CD14-positive monocyte (primary cell): Measurements from ENCODE around the gene TMEM135. TPM values are rescaled to one million over a fixed set of nuclear protein-coding genes. Genes with fewer than 3 reads are reported as not detected.

Experiments
- DNase-seq, 3 donors: peaks; one replicate each; pipeline ENCODE4 v3.0.0-alpha.2; 2011 to 2022
- H2AFZ ChIP-seq: 2 replicates; pipeline ENCODE4 v1.6.0; 2012; ENCODE audit warnings: mild to moderate bottlenecking, low read depth, low read length, inconsistent platforms; ENCODE audit not compliant: insufficient read depth, poor library complexity, severe bottlenecking
- H3K27ac ChIP-seq, 2 donors: 1 replicate in 1 of 2; 2 replicates in 1 of 2; pipeline ENCODE4 v1.5.1; 2012 to 2013; ENCODE audit warnings: low read length in 2 of 2, control low read depth in 1 of 2, inconsistent platforms in 1 of 2, low read depth in 1 of 2, mild to moderate bottlenecking in 1 of 2
- H3K27me3 ChIP-seq, 2 donors: one replicate each; pipeline versions ENCODE4 v1.6.0 to v1.6.1; 2011 to 2013; ENCODE audit warnings: low read length in 2 of 2; ENCODE audit not compliant: control insufficient read depth in 2 of 2, insufficient read depth in 2 of 2
- H3K36me3 ChIP-seq, 2 donors: replicated peaks in 1 of 2; 1 replicate in 1 of 2; 2 replicates in 1 of 2; pipeline versions ENCODE4 v1.5.1 to v1.6.1; 2012 to 2013; ENCODE audit warnings: low read length in 2 of 2, control low read depth in 1 of 2, inconsistent platforms in 1 of 2, mild to moderate bottlenecking in 1 of 2; ENCODE audit not compliant: insufficient read depth in 2 of 2, control insufficient read depth in 1 of 2
- H3K4me1 ChIP-seq, 2 donors: 1 replicate in 1 of 2; 2 replicates in 1 of 2; pipeline versions ENCODE4 v1.5.1 to v1.6.1; 2012 to 2013; ENCODE audit warnings: low read length in 2 of 2, control low read depth in 1 of 2, inconsistent platforms in 1 of 2, mild to moderate bottlenecking in 1 of 2, moderate library complexity in 1 of 2; ENCODE audit not compliant: insufficient read depth in 2 of 2, control insufficient read depth in 1 of 2
- H3K4me2 ChIP-seq: replicated peaks from 2 replicates; pipeline ENCODE3; 2012; ENCODE audit warnings: low read length, moderate library complexity, mild to moderate bottlenecking; ENCODE audit not compliant: poor library complexity, severe bottlenecking; ENCODE audit errors: extremely low read depth
- H3K4me3 ChIP-seq, 3 experiments: fragments of 200-600 bp in 1 of 3; sonication (generic) in 1 of 3; replicated peaks in 1 of 3; 1 replicate in 2 of 3; 2 replicates in 1 of 3; pipeline ENCODE4 v1.5.1; 2011 to 2013; ENCODE audit warnings: low read length in 3 of 3, mild to moderate bottlenecking in 3 of 3, control low read depth in 2 of 3, low read depth in 2 of 3, inconsistent platforms in 1 of 3, moderate library complexity in 1 of 3
- H3K79me2 ChIP-seq: 2 replicates; pipeline ENCODE4 v1.6.0; 2012; ENCODE audit warnings: mild to moderate bottlenecking, control low read depth, inconsistent platforms, low read length, moderate library complexity; ENCODE audit not compliant: insufficient read depth
- H3K9ac ChIP-seq: 2 replicates; pipeline ENCODE4 v1.6.0; 2017; ENCODE audit warnings: low read length, mild to moderate bottlenecking; ENCODE audit not compliant: insufficient read depth, poor library complexity, severe bottlenecking
- H3K9me3 ChIP-seq, 2 donors: replicated peaks in 1 of 2; 1 replicate in 1 of 2; 2 replicates in 1 of 2; pipeline versions ENCODE4 v1.5.1 to v1.6.1; 2012 to 2013; ENCODE audit warnings: low read length in 2 of 2, control low read depth in 1 of 2; ENCODE audit not compliant: control insufficient read depth in 1 of 2, insufficient read depth in 1 of 2
- H4K20me1 ChIP-seq: 2 replicates; pipeline ENCODE4 v1.6.0; 2012; ENCODE audit warnings: mild to moderate bottlenecking, low read length, control low read depth, moderate library complexity; ENCODE audit not compliant: insufficient read depth
- H3K27ac Mint-ChIP-seq, 7 donors: one replicate each; pipeline ENCODE4 v1.8.0; 2020; ENCODE audit warnings: mild to moderate bottlenecking in 7 of 7, mixed read lengths in 7 of 7, moderate library complexity in 6 of 7, inconsistent platforms in 2 of 7
- H3K27me3 Mint-ChIP-seq, 3 donors: one replicate each; pipeline ENCODE4 v1.8.0; 2021 to 2022; ENCODE audit warnings: low read depth in 3 of 3, mild to moderate bottlenecking in 3 of 3, mixed read lengths in 3 of 3, moderate library complexity in 3 of 3, inconsistent platforms in 1 of 3
- H3K36me3 Mint-ChIP-seq, 2 donors: one replicate each; pipeline ENCODE4 v1.8.0; 2020; ENCODE audit warnings: mixed read lengths in 2 of 2, inconsistent platforms in 1 of 2, mild to moderate bottlenecking in 1 of 2
- H3K4me1 Mint-ChIP-seq: one replicate; pipeline ENCODE4 v1.8.0; 2020; ENCODE audit warnings: mild to moderate bottlenecking, mixed read lengths
- H3K4me3 Mint-ChIP-seq, 2 donors: one replicate each; pipeline ENCODE4 v1.8.0; 2020; ENCODE audit warnings: mild to moderate bottlenecking in 2 of 2, mixed read lengths in 2 of 2, moderate library complexity in 1 of 2
- H3K9me3 Mint-ChIP-seq, 7 donors: one replicate each; pipeline ENCODE4 v1.8.0; 2020 to 2022; ENCODE audit warnings: mixed read lengths in 7 of 7, mild to moderate bottlenecking in 6 of 7, moderate library complexity in 6 of 7, inconsistent platforms in 2 of 7
- WGBS: methylation state at CpG from one replicate; pipeline ENCODE4 v1.1.5; 2013; ENCODE audit warnings: missing lambda C conversion rate; ENCODE audit not compliant: insufficient coverage; 5-methylcytosine and 5-hydroxymethylcytosine counted together
- intact Hi-C, 2 donors: fragments of 100-400 bp; cut with micrococcal nuclease; formaldehyde crosslinking; loops; one replicate each; pipeline versions ENCODE4 v1.15.0 to v1.15.1; 2023
- polyA plus RNA-seq, 3 donors: library from polyadenylated mRNA; depleted of rRNA in 1 of 3; unstranded in 2 of 3; stranded (reverse) in 1 of 3; fragments of 300-500 nt in 2 of 3; fragments of >200 nt in 1 of 3; fragmentation: Illumina TruSeq in 2 of 3; gene quantifications; 1 replicate in 2 of 3; 2 replicates in 1 of 3; pipeline ENCODE4 v1.2.3, GENCODE V29; 2012 to 2021
- TF ChIP-seq, protein P1 (sequence below): fragments of 200-600 bp; IDR thresholded peaks from one replicate; pipeline ENCODE4 v1.8.0; 2022; ENCODE audit warnings: antibody characterized with exemption, mild to moderate bottlenecking

Gene TMEM135
- polyA plus RNA-seq, 3 donors, result 2.7 to 8.4 (median 5.9) TPM

DNA sequence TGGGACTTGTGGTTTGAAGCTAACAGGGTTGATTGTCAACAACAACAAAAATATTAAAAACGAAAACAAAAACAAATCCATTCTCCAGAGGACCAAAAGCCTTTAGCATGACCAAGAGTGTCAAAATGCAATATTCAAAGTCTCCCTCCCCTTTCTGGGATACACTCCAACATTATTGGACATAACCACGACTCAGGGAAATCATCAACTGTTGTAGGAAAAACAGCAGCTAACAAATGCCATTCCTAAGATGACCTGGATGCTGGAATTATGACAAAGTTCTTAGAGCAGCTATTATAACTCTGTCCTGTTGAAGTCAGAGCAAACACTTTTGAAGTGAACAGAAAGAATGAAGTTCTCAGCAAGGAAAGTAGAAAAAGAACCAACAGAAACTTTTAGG is 143.0 kb downstream of the TMEM135 start:
- Mint-ChIP-seq H3K4me3 (no peak overlapping the region), H3K27ac (no peak overlapping the region), H3K36me3 (peaks cover 0 to 10% of the 10 kb centered on the region in 2 donors), H3K27me3 (no peaks in the 10 kb centered on the region), H3K9me3 (peaks cover 0 to 12% (median 5%) of the 10 kb centered on the region in 7 donors), H3K4me1 (no peaks in the 10 kb centered on the region)
- H2AFZ ChIP-seq, result no peak overlapping the region
- WGBS, result no CpG with 5 or more reads among the region's 2 CpGs
- H3K4me1 ChIP-seq, result no peaks in the 10 kb centered on the region
- no peaks in the 10 kb centered on the region for H3K79me2 ChIP-seq
- H3K27me3 ChIP-seq, result no peaks in the 10 kb centered on the region
- no peak overlapping the region for H3K9ac ChIP-seq
- no peaks in the 10 kb centered on the region for H3K36me3 ChIP-seq
- DNase-seq, result no peak
- TF ChIP-seq, protein P1, sequence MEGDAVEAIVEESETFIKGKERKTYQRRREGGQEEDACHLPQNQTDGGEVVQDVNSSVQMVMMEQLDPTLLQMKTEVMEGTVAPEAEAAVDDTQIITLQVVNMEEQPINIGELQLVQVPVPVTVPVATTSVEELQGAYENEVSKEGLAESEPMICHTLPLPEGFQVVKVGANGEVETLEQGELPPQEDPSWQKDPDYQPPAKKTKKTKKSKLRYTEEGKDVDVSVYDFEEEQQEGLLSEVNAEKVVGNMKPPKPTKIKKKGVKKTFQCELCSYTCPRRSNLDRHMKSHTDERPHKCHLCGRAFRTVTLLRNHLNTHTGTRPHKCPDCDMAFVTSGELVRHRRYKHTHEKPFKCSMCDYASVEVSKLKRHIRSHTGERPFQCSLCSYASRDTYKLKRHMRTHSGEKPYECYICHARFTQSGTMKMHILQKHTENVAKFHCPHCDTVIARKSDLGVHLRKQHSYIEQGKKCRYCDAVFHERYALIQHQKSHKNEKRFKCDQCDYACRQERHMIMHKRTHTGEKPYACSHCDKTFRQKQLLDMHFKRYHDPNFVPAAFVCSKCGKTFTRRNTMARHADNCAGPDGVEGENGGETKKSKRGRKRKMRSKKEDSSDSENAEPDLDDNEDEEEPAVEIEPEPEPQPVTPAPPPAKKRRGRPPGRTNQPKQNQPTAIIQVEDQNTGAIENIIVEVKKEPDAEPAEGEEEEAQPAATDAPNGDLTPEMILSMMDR, result no peak
- H3K4me2 ChIP-seq, result no peak overlapping the region
- no peak overlapping the region for H3K4me3 ChIP-seq
- peaks cover 0 to 3% of the 10 kb centered on the region in 2 donors for H3K9me3 ChIP-seq
- no peaks in the 10 kb centered on the region for H4K20me1 ChIP-seq
- no peak overlapping the region for H3K27ac ChIP-seq
- intact Hi-C loops, result no loop called here

DNA sequence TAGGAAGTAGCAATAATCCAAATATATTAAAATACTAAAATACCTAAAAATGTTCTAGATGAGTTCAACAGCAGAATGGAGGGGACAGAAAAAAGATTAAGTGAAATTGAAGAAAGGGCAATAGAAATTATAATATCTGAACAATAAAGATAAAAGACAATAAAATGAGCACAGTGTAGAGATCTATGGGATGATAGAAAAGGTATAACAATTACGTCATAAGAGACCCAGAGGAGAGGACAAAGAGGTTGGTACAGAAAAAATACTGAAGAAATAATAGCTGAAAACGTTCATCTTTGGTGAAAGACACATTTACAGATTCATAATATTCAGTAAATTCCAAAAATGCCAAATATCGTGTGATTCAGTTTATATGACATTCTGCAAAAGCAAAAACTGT is 143.4 kb downstream of the TMEM135 start:
- H4K20me1 ChIP-seq, result no peaks in the 10 kb centered on the region
- H3K36me3 Mint-ChIP-seq, result peaks cover 0 to 10% of the 10 kb centered on the region in 2 donors
- H2AFZ ChIP-seq, result no peak overlapping the region
- H3K27ac ChIP-seq, result no peak overlapping the region
- H3K36me3 ChIP-seq, result no peaks in the 10 kb centered on the region
- H3K9me3 Mint-ChIP-seq, result peaks cover 0 to 10% (median 5%) of the 10 kb centered on the region in 7 donors
- H3K27ac Mint-ChIP-seq, result no peak overlapping the region
- TF ChIP-seq, protein P1, result no peak
- no peak overlapping the region for H3K4me3 Mint-ChIP-seq
- H3K4me1 ChIP-seq, result no peaks in the 10 kb centered on the region
- WGBS, result 100% methylated on average over 1 of the region's 3 CpGs
- H3K9ac ChIP-seq, result no peak overlapping the region
- H3K4me3 ChIP-seq, result no peak overlapping the region
- H3K79me2 ChIP-seq, result no peaks in the 10 kb centered on the region
- no peaks in the 10 kb centered on the region for H3K4me1 Mint-ChIP-seq
- H3K9me3 ChIP-seq, result peaks cover 0 to 3% of the 10 kb centered on the region in 2 donors
- DNase-seq, result no peak
- intact Hi-C loops, result no loop called here
- H3K4me2 ChIP-seq, result no peak overlapping the region
- no peaks in the 10 kb centered on the region for H3K27me3 ChIP-seq
- no peaks in the 10 kb centered on the region for H3K27me3 Mint-ChIP-seq
